Upper lobe of right lung (tissue), 1 donor: ENCODE data around the gene HS3ST1. TPM values are rescaled to one million over a fixed set of nuclear protein-coding genes. Genes with fewer than 3 reads are reported as not detected.

Experiments
- ATAC-seq: fragments of 200-7000 bp; cut with Tn5 transposase; one replicate; pipeline ENCODE4 v1.9.1; 2020; ENCODE audit warnings: mild to moderate bottlenecking, moderate library complexity
- DNase-seq: peaks from one replicate; pipeline ENCODE4 v3.0.0-alpha.2; 2020
- H3K27ac ChIP-seq: fragments of 200-600 bp; one replicate; pipeline ENCODE4 v1.8.0; 2022
- H3K27me3 ChIP-seq: fragments of 200-600 bp; one replicate; pipeline ENCODE4 v1.8.0; 2022; ENCODE audit warnings: mild to moderate bottlenecking
- H3K36me3 ChIP-seq: fragments of 200-600 bp; one replicate; pipeline ENCODE4 v1.8.0; 2022
- H3K4me1 ChIP-seq: fragments of 200-600 bp; one replicate; pipeline ENCODE4 v1.8.0; 2022
- H3K4me3 ChIP-seq: fragments of 200-600 bp; one replicate; pipeline ENCODE4 v1.8.0; 2022; ENCODE audit warnings: mild to moderate bottlenecking
- H3K9me3 ChIP-seq: fragments of 200-600 bp; one replicate; pipeline ENCODE4 v1.8.0; 2022
- intact Hi-C: fragments of 100-400 bp; cut with DNase I; formaldehyde crosslinking; loops from one replicate; pipeline ENCODE4 v1.11.0; 2022
- total RNA-seq: library from RNA; stranded (reverse); fragmentation: NEBNext Ultra II Directional; extraction: Animal tissue kit (Norgen Biotek cat#: 25700); gene quantifications from one replicate; pipeline ENCODE4 v1.2.1, GENCODE V29; 2021
- TF ChIP-seq, protein P1 (sequence below): fragments of 200-600 bp; IDR thresholded peaks from one replicate; pipeline ENCODE4 v1.8.0; 2022; ENCODE audit warnings: antibody characterized with exemption
- donor health status: DM: no; HTN: yes; CAD: no; lungs with severe emphysema.

Gene HS3ST1
- total RNA-seq, 1 donor from 2014 or later: 1.5 TPM

DNA sequence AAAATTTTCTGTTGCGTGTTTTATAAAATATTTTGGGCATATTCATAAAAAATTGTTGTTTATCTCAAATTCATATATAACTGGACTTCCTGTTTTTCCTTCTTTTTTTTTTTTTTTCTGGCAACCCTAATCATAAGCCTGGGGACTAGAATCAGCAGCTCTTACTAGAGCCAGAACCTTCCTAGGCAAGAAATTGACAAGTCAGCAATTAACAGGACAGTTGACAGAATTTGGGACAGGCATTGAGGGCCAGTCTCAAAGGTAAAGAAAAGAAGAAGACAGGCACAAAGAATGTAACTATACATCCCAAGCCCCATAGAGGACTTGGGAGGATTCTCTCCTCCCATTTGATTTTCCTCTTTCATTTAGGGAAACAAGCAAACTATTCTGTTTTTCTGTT is 35.0 kb upstream of the HS3ST1 start:
- Histone ChIP-seq H3K27me3 (no peaks in the 10 kb centered on the region), H3K27ac (no peak overlapping the region), H3K4me3 (no peak overlapping the region), H3K9me3 (no peaks in the 10 kb centered on the region), H3K4me1 (no peaks in the 10 kb centered on the region), H3K36me3 (no peaks in the 10 kb centered on the region)
- TF ChIP-seq, protein P1, sequence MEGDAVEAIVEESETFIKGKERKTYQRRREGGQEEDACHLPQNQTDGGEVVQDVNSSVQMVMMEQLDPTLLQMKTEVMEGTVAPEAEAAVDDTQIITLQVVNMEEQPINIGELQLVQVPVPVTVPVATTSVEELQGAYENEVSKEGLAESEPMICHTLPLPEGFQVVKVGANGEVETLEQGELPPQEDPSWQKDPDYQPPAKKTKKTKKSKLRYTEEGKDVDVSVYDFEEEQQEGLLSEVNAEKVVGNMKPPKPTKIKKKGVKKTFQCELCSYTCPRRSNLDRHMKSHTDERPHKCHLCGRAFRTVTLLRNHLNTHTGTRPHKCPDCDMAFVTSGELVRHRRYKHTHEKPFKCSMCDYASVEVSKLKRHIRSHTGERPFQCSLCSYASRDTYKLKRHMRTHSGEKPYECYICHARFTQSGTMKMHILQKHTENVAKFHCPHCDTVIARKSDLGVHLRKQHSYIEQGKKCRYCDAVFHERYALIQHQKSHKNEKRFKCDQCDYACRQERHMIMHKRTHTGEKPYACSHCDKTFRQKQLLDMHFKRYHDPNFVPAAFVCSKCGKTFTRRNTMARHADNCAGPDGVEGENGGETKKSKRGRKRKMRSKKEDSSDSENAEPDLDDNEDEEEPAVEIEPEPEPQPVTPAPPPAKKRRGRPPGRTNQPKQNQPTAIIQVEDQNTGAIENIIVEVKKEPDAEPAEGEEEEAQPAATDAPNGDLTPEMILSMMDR: no peak
- intact Hi-C loops: no loop called here
- no peak for DNase-seq
- no peak for ATAC-seq

DNA sequence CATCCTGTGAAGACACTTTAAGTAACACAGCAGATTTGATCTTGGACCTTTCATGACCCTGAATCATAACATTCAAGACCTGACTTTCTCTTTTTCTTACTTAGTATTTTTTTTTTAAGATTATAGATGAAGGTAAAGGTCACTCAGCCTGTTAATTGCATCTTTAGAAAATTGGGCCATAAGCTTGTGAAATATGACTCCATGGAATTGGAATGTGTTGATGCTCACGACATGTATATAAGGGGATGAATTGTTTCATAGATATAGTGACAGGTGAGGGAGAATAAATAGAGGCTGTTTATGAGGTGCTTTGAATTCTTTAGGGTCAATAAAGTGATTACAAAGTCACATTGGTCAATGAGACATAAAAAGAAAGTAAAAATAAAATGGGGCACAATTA is 27.7 kb upstream of the HS3ST1 start:
- TF ChIP-seq, protein P1: no peak
- Histone ChIP-seq H3K36me3 (no peaks in the 10 kb centered on the region), H3K9me3 (no peaks in the 10 kb centered on the region), H3K27ac (no peak overlapping the region), H3K4me3 (no peak overlapping the region), H3K27me3 (no peaks in the 10 kb centered on the region), H3K4me1 (no peaks in the 10 kb centered on the region)
- ATAC-seq (no peak), DNase-seq (no peak)
- intact Hi-C loops: no loop called here

DNA sequence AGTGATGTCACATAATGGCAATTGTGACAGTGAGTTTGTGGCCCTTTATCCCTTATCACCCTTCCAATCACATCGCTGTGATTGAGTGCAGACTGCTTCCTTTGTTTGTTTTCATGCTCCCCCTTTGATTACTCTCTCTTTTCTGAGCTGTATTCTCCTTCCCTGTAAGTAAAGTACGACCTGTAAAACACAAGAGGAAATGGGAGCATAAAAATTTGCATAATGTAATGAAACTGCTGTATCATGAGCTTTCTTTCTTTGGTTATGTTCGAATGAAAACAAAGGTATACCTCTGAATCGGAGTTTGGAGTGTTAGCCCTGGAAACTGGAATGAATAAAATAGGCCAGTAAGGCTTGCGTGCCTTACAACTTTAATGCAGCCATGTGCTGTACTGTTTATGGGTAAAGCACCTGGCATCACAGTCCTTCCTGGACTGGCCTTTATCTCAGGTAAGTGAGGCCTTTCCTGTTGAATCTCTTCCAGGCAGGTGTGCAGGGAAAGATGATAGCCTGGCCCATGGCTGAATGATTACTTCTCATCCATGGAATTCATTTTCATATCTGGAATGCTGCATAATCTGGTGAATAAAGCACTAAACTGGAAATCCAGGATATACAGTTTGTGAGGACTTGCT is 26.6 kb upstream of the HS3ST1 start:
- H3K27me3 ChIP-seq: no peaks in the 10 kb centered on the region
- H3K9me3 ChIP-seq: no peaks in the 10 kb centered on the region
- H3K27ac ChIP-seq: no peak overlapping the region
- intact Hi-C loops: no loop called here
- DNase-seq (no peak), ATAC-seq (no peak)
- TF ChIP-seq, protein P1: no peak
- no peaks in the 10 kb centered on the region for H3K4me1 ChIP-seq
- H3K4me3 ChIP-seq: no peak overlapping the region
- no peaks in the 10 kb centered on the region for H3K36me3 ChIP-seq

DNA sequence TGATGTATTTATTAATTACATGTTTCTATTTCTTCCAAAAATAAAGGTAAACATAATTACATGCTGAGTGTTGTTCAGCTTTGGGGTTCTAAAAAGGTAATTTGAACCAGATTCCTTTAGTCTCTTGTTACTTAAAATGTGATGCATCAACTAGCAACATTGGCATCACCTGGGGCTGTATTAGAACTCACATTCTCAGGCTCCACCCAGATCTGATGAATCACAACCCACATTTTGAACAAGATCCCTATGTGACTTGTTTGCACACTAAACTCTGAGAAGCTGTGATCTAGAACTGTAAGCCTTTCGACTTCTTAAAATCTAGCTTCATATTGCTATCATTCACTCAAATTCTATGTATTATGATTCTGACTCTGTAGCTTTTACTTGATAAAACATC is 23.0 kb upstream of the HS3ST1 start:
- no peaks in the 10 kb centered on the region for H3K36me3 ChIP-seq
- intact Hi-C loops: no loop called here
- H3K4me3 ChIP-seq: no peak overlapping the region
- ATAC-seq (no peak), DNase-seq (no peak)
- H3K9me3 ChIP-seq: no peaks in the 10 kb centered on the region
- TF ChIP-seq, protein P1: no peak
- no peaks in the 10 kb centered on the region for H3K27me3 ChIP-seq
- H3K27ac ChIP-seq: no peak overlapping the region
- no peaks in the 10 kb centered on the region for H3K4me1 ChIP-seq

DNA sequence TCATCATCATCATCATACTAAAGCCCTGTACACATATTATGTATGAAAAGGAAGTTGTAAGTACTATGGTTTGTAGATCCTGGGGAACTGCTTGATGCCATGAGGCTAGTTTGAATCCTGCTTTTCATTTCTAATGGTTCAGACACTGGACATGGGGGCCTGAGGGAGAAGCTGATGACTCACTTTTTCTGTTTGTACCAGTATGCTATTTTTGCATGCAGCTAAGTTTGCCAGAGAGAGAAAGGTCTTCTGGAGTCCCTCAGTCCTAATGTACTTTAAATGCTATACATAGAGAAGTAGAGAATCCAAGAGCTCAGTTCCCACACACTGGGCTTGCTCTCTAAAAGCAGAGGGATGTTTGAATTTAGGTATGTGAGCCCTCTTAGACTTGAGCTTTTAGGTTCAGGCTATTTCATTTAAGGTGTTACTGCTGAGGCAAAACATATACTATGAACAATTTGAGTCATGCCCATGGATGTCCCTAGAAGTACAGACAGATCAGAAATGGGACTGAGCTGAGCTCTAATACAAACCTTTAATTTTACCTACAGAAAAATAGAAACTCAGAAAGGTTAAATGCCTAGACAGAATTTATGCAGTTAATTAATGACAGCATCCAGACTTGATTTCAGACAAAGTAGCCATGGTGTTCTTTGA is 17.6 kb upstream of the HS3ST1 start:
- H3K4me3 ChIP-seq: no peak overlapping the region
- intact Hi-C loops: no loop called here
- H3K27me3 ChIP-seq: no peaks in the 10 kb centered on the region
- no peaks in the 10 kb centered on the region for H3K4me1 ChIP-seq
- H3K9me3 ChIP-seq: no peaks in the 10 kb centered on the region
- DNase-seq: no peak
- no peak overlapping the region for H3K27ac ChIP-seq
- H3K36me3 ChIP-seq: no peaks in the 10 kb centered on the region
- no peak for ATAC-seq
- TF ChIP-seq, protein P1: no peak
